Limb (tissue), 2 donors: Measurements from ENCODE around the gene VTI1A.

Experiments used
- DNase-seq, 2 donors: peaks; one replicate each; pipeline ENCODE4 v3.0.0-alpha.2; 2016; ENCODE audit errors: extremely low spot score in 2 of 2

VTI1A gene

GRCh38 chr10:112782200-112782907 lies 335.3 kb downstream of the VTI1A start:
- DNase-seq, result no peak

GRCh38 chr10:112783351-112784021 lies 336.5 kb downstream of the VTI1A start:
- peak in 1 of 2 donors; percentile 48 for DNase-seq

- DNase-seq, result peak in 1 of 2 donors; percentile 49
These were observed 337.0 kb downstream of the VTI1A start for GRCh38 chr10:112784022-112784461.

- no peak for DNase-seq
These were observed 338.1 kb downstream of the VTI1A start for GRCh38 chr10:112785089-112785488.

GRCh38 chr10:112789248-112789647 lies 342.2 kb downstream of the VTI1A start:
- DNase-seq, result no peak

- no peak for DNase-seq
These were observed 343.0 kb downstream of the VTI1A start for GRCh38 chr10:112790030-112790429.

GRCh38 chr10:112790921-112791320 lies 343.9 kb downstream of the VTI1A start:
- no peak for DNase-seq

- DNase-seq, result no peak
These were observed 344.4 kb downstream of the VTI1A start for GRCh38 chr10:112791447-112791846.

- DNase-seq, result peak; percentile 27 to 54
These were observed 345.6 kb downstream of the VTI1A start for GRCh38 chr10:112792487-112793201.

- DNase-seq, result no peak
These were observed 346.3 kb downstream of the VTI1A start for GRCh38 chr10:112793202-112793921.

- DNase-seq, result no peak
These were observed 347.2 kb downstream of the VTI1A start for GRCh38 chr10:112794201-112794600.

GRCh38 chr10:112795067-112795466 lies 348.1 kb downstream of the VTI1A start:
- no peak for DNase-seq

GRCh38 chr10:112797197-112797596 lies 350.2 kb downstream of the VTI1A start:
- no peak for DNase-seq

GRCh38 chr10:112797855-112798254 lies 350.8 kb downstream of the VTI1A start:
- no peak for DNase-seq

GRCh38 chr10:112799038-112799437 lies 352.0 kb downstream of the VTI1A start:
- DNase-seq, result no peak

GRCh38 chr10:112799726-112800510 lies 352.9 kb downstream of the VTI1A start:
- no peak for DNase-seq

GRCh38 chr10:112801004-112801403 lies 354.0 kb downstream of the VTI1A start:
- no peak for DNase-seq

- DNase-seq, result no peak
These were observed 354.7 kb downstream of the VTI1A start for GRCh38 chr10:112801748-112802147.

GRCh38 chr10:112802411-112803022 lies 355.5 kb downstream of the VTI1A start:
- DNase-seq, result no peak

- peak in 1 of 2 donors; percentile 28 for DNase-seq
These were observed 357.0 kb downstream of the VTI1A start for GRCh38 chr10:112803961-112804401.
